GM19324 (cell line): Measurements from ENCODE around the gene RBM6.
A peak's percentile ranks its signal among the peaks of the same experiment; 100 is the strongest.
"Not testable (repeated sequence)": the region's sequence is repeated elsewhere in the genome, so short reads cannot be mapped to it uniquely, and the experiment has no call there.

Experiments used
- ATAC-seq: cut with Tn5 transposase; IDR thresholded peaks from one replicate; pipeline ENCODE4 v1.9.1; 2021; ENCODE audit warnings: mild to moderate bottlenecking, moderate library complexity; ENCODE audit not compliant: unreplicated experiment, low FRiP score

The RBM6 gene

DNA sequence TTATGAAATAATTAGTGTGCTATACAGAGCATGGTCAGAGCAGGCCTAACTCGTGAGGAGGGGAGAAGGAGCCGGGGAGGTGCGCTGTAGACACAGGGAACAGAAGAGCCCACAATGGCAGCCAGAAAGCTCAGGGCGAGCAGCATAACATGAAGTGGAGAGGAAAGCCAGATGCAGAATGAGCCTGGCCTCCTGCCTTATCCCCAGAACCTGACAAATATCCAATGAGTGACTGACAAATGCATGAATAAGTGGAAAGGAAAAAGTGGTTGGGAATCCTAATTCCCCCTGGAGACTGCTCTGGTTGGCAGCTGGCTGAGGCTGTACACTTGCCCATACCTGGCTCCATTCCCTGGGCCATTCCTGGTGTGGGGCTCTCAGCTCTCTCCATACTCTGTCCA is 27.1 kb upstream of the RBM6 start:
- ATAC-seq: no peak

DNA sequence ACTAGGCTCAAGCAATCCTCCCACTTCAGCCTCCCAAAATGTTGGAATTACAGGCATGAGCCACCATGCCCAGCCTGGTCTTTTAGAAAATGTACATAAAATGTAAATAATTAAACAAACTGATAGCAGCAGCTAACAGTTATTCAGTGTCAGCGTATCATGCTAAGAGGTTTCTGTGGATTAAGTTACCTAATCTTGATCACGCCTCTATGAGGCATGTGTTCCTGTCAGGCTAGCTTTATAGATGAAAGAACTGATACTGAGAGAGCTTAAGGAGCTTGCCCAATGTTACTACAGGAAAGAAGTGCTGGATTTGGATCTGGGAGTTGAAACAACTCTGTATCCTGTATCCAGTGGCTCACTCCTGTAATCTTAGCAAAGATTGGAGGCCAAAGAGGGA is 25.0 kb upstream of the RBM6 start:
- ATAC-seq: no peak

DNA sequence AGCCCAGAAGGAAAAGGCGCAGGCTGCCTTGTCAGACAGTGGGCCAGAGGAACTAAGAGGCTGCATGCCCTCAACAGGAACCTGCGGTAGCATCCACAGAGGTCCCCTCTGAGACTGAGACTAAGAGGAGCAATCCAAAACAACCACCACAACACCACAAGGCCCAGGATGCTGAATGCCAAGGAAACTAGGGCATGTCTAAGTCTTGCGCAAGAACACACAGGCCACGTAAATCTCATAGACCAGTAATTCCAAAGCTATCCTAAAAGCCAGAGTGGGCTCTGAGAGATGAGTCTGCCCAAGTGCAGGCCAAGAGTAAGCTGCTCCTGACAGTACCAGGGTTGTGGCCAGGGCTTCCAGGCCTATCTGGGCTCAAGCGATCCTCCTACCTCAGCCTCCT is 23.3 kb upstream of the RBM6 start:
- ATAC-seq: no peak

DNA sequence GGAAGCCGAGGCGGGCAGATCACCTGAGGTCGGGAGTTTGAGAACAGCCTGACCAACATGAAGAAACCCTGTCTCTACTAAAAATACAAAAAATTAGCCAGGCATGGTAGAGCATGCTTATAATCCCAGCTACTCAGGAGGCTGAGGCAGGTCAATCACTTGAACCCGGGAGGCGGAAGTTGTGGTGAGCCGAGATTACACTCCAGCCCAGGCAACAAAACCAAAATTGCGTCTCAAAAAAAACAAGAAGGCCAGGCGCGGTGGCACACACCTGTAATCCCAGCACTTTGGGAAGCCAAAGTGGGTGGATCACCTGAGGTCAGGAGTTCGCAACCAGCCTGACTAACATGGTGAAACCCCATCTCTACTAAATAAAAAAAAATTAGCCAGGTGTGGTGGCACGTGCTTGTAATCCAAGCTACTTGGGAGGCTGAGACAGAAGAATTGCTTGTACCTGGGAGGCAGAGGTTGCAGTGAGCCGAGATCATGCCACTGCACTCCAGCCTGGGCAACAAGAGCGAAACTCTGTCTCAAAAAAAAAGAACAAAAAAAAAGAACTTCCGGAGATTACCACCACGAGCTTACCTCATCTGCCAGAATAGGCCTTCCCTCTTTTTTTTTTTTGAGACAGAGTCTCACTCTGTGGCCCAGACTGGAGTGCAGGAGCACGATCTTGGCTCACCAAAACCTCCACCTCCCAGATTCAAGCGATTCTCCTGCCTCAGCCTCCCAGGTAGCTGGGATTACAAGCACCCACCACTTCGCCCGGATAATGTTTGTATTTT is 22.0 kb upstream of the RBM6 start:
- not testable (repeated sequence) for ATAC-seq

DNA sequence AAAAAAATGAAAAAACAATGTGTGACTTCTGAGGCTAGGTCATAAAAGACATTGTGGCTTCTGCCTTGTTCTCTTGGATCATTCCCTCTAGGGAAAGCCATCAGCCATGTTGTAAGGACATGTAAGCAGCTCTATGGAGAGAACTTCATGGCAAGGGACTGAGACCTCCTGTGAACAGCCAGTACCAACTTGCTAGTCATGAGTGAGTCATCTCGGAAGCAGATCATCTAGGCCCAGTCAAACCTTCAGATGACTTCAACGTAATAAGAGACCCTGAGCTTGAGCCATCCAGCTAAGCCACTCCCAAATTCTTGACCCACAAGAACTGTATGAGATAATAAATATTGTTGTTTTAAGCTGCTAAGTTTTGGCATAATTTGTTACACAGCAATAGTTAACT is 15.3 kb upstream of the RBM6 start:
- no peak for ATAC-seq

DNA sequence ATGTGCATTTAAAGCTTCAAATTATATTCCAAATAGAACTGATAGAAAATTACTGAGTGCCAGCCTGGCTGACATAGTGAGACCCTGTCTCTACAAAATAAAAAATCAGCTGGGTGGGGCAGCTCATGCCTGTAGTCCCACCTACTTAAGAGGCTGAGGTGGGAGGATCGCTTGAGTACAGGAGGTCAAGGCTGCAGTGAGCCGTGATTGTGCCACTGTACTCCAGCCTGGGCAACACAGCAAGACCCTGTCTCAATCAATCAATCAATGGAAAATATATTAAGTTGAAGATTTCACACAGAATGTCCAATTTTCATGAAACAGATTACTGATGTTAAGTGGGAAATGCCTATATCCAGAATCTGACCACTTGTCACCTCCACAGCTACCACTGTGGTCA is 14.5 kb upstream of the RBM6 start:
- no peak for ATAC-seq

DNA sequence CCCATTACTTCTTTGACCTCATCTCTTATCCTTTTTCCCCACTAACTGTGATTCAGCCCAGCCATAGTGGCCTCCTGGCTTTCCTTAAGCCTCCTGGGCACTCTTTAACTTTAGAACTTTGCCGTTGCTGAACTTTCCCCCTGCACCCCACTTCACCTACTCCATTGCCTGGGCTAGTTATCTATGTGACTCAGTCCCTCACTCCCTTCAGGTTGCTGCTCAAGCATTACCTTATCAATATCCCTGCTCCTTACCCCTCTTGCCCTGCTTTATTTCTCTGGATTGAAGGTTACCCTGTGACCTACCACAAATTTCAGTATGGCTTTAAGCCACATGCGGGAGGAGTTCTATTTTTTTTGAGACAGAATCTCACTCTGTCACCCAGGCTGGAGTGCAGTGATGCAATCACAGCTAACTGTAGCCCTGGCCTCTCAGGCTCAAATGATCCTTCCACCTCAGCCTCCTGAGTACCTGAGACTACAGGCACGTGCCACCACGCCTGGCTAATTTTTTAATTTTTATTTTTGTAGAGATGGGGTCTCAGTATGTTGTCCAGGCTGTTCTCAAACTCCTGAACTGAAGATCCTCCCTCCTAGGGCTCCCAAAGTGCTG is 13.7 kb upstream of the RBM6 start:
- no peak for ATAC-seq

DNA sequence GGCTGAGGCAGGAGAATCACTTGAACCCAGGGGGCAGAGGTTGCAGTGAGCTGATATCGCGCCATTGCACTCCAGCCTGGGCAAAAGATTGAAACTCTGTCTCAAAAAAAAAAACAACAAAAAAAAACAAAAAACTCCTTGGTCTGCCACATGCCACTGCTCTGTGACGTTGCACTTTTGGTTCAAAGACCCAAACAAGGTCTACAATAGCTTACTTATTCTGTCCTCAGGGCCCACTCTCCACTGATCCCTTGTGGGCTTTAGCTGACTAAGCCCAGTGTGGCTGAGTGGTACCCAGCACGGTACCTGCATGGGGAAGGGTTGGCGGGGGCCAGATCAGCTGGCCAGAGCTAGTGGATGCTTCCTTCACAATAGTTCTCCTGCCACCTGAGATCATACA is 12.2 kb upstream of the RBM6 start:
- no peak for ATAC-seq

DNA sequence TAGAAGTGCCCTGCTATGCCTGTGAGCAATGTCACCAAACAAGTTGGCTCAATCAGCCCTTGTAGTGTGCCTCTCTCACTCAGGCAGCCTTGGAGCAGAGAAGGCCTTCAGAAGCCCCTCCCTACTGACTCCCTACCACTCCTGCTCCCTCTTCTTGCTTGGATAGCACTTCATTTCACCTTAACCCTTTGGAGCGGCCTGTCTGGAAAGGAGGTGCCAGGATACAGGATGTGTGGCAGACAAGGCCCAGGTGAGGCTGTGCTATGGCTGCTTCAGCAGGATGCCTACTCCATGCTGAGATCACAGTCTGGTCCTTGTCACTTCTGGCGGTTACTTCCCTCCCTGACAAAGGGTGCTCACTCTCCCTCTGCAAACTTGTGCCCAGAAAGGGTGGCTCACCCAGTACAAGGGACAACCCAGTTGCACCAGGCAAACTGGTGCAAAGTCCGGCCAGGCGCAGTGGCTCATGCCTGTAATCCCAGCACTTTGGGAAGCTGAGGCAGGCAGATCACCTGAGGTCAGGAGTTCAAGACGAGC is 11.4 kb upstream of the RBM6 start:
- no peak for ATAC-seq

DNA sequence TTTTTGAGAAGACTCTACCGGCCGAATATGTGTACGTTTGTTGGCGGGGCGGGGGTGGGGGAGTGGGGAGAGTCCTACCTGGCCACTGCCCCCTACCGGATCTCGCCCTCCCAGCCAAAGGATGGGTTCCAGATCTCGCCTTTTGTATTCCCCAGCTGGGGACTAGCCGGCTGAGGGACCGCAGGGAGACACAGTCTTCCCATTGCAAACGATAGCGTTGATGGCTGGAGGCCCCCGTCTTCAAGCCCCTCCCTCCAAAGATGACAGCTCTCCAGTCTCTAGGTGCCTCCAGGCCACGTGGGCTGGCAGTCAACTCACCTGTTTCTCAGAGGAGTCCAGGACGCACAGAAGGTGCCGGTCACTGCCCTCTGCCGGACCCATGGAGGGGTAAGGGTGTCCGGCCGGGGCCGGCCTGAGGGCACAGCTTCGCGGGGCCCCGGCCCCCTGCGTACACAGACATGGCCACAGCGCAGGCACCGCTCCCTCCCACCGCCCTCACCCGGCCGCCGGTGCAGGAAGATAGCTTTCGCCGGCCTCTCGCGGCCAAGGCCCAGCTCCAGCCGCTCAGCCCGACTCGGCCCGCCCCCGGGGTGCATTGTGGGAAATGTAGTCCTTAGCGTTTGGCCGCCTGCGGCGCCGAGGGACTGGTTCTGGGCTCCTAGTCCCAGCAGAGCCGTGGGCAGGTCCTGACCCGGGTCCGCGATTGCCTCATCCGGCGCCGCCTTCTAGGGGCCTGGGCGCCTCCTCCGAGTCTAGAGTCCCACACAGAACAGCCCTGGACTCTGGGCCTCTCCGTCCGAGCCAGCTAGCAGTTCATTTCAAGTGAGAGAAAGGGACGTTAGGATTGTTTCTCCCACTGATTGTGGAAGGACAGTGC is 10.4 kb upstream of the RBM6 start, which contains the start of gene MON1A:
TSS of gene MON1A (minus strand) at position 521 of the 877 bp plus-strand sequence. CDS start 16,465 bp downstream, outside the sequence.
- peak; percentile 92 for ATAC-seq

DNA sequence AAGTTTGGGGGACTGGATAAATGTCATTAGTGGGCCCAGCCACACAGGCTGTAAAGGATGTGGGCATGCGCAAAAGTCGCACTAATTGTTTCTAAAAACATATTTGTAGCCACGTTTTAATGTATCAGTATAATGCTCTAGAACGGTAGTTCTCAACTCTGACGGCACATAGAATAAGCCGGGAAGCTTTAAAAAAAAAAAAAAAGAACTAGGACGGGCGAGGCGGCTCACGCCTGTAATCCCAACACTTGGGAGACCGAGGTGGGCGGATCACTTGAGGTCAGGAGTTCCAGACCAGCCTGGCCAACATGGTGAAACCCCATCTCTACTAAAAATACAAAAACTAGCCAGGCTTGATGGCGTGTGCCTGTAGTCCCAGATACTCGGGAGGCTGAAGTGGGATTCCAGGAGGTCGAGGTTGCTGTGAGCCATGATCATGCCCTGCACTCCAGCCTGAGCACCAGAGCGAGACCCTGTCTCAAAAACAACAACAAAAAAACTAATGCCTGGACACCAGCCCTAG is 9.7 kb upstream of the RBM6 start:
- ATAC-seq: no peak

DNA sequence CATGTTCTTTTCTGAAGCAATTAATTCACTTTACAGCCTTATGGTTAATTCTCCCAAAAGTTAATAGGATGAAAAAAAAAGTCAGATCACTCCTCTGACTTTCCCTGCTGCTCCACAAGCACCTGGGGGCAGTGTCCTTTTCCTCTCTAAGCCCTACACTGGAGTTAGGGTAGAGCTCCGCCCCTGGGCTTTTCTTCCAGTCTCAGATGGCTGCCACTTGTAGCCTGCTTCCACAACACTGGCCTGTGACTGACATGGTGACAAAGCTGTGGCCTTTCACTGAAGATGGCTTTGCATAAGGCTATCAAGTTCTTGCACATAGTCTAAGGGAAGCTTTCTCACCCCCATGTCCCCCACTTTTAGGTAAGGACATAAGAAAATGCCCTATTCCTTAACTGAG is 9.0 kb upstream of the RBM6 start:
- ATAC-seq: no peak

DNA sequence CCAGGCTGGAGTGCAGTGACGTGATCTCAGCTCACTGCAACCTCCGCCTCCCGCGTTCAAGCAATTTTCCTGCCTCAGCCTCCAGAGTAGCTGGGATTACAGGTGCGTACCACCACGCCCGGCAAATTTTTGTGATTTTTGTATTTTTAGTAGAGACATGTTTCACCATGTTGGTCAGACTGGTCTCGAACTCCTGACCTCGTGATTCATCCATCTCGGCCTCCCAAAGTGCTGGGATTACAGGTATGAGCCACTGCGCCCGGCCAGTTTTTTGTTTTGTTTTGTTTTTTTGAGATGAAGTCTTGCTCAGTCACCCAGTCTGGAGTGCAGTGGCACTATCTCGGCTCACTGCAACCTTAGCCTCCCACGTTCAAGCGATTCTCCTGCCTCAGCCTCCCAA is 7.7 kb upstream of the RBM6 start:
- ATAC-seq: not testable (repeated sequence)

DNA sequence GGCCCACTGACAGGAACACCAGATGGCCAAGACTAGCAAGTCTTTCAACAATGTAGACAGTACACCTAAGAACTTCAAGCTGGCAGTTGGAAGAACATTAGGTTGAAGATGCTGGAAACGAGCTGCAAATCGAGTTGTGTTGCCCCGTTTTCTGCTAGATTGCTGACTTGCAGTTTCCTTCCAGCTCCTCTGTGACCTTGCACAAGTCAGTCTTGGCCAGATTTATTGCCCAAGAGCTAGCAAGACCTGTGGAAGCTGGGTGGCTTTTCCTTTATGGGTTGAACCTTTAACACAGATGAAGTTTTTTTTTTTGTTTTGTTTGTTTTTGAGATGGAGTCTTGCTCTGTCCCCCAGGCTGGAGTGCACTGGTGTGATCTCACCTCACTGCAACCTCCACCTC is 2.9 kb upstream of the RBM6 start:
- ATAC-seq: no peak

DNA sequence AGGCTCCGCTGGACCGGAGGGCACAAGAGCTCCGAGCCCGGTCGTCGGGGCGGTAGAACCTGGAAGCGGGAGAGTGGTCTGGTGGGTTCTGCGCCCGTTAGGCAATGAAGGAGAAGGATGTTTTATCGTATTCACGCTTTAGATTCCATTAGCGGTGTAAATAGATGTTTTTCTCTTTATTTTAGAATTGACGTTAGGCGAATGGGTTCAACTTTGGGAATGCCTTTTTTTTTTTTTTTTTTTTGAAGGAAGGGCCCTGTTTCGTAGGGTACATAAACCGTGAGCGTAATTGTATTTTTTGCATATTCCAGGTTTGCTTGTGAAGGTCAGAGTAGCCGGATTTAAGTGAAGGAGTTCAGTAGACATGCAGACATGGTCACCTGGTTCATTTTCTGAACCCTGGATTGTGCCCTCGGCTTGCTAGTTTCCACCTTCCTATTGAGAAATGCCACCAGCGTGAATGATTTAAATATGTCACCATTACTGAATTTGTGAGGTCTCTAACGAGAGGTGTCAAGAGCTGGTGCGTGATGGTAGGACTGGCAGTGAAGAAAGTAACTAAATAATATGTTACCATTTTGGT is 808 bp downstream of the RBM6 start:
- ATAC-seq: no peak

DNA sequence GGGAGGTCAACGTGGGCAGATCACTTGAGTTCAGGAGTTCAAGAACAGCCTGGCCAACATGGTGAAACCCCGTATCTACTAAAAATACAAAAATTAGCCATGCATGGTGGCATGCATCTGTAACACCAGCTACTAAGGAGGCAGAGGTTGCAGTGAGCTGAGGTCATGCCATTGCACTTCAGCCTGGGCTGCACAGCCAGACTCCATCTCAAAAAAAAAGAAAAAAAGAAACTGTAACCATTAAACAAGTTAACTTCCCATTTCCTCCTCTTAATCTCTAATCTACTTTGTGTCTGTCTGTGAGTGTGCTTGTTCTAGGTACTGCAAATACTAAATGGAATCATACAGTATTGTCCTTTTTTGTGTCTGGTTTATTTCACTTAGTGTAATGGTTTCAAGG is 2.7 kb downstream of the RBM6 start:
- ATAC-seq: no peak

DNA sequence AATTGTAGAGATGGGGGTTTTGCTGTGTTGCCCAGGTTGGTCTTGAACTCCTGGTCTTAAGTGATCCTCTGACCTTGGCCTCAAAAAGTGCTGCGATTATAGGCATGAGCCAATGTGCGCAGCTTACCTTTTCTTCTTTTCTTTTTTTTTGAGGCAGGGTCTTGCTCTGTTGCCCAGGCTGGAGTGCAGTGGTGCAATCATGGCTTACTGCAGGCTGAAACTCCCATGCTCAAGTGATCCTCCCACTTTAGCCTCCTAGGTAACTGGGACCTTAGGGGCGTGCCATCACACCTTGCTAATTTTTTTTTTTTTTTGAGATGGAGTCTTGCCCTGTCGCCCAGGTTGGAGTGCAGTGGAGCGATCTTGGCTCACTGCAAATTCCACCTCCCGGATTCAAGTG is 13.0 kb downstream of the RBM6 start:
- ATAC-seq: no peak

DNA sequence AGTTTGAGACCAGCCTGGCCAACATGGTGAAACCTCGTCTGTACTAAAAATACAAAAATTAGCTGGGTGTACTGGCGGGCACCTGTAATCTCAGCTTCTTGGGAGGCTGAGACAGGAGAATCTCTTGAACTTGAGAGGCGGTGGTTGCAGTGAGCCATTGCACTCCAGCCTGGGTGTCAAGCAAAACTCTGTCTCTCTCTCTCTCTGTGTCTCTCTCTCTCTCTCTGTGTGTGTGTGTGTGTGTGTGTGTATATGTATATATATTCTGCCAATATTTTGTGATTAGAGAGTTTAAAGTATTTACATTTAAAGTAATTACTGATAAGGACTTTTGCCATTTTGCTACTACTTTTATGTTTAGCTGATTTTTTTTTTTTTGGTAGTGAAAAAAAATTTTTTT is 15.7 kb downstream of the RBM6 start:
- ATAC-seq: no peak

DNA sequence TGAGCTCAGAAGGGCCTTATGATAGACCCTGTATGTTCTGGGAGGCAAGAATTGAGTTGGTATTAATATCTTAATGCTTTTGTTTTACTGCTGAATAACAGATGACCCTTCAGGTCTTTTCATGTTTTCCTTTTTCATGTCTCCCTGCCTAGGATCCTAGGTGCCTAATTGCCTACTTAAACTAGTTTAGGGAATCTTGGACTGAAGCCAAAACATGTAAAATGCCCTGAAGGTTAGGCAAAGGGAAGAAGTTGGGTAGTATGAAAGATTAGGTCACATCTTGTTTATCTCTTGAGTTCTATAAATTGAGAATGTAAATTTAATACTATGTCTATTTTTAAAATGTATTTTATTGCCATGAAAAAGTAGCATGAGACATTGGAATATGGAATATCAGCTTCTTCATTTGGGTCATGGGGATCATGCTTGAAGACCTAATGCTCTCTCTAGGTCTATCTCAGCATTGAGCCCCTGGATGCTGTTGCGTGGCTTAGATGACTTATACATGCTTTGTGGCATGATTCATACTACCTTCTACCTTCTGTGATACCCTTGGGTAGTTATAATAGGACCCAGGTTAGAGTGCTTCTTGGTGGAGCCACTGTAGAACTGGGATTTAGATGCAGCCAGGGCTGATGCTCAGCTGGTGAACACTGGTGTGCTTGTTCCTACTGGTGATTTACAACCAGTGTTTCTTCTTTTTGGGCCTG is 26.4 kb downstream of the RBM6 start:
- no peak for ATAC-seq

DNA sequence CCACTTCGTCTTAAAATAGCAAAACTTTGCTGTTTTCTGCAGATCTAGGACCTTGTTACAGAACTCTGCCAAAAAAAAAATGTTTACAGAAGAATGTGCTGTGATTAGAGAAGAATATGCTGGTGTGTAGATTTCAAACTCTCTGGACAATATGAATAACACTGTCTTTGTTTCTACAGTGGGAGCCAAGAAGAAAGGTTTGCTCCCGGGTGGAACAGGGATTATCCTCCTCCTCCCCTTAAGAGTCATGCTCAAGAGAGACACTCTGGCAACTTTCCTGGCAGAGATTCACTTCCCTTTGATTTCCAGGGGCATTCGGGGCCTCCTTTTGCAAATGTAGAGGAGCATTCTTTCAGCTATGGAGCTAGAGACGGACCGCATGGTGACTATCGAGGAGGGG is 27.3 kb downstream of the RBM6 start:
- ATAC-seq: no peak
